ENCODE measurements around the gene GUCY2D.
"Not testable (repeated sequence)": the region's sequence is repeated elsewhere in the genome, so short reads cannot be mapped to it uniquely, and the experiment has no call there.

Gene GUCY2D

GRCh38 chr17:8001976-8002720 is at the start of gene GUCY2D:
GUCY2D (plus strand) TSS chr17:8002615; CDS start chr17:8003048, 433 bp downstream.
- peak within 1 kb of the TSS; percentile 73 for H3K4me3 Mint-ChIP-seq
- H3K36me3 Mint-ChIP-seq, result no peaks in the 10 kb centered on the region
- no peak within 1 kb of the TSS for H3K27ac Mint-ChIP-seq
- peaks cover 14% of the 10 kb centered on the region for H3K27me3 Mint-ChIP-seq
- no peaks in the 10 kb centered on the region for H3K9me3 Mint-ChIP-seq (ENCODE audit: low read depth)
- H3K4me1 Mint-ChIP-seq (ENCODE audit: low read depth), result peaks cover 6% of the 10 kb centered on the region

- H3K27me3 Mint-ChIP-seq; H3K27ac Mint-ChIP-seq; H3K4me3 Mint-ChIP-seq; H3K9me3 Mint-ChIP-seq (ENCODE audit: low read depth): not testable (repeated sequence)
- H3K4me1 Mint-ChIP-seq (ENCODE audit: low read depth), result peaks cover 13% of the 10 kb centered on the region
- peaks cover 10% of the 10 kb centered on the region for H3K36me3 Mint-ChIP-seq
These were observed 49.1 kb upstream of the GUCY2D start for GRCh38 chr17:7953266-7953665.

- H3K27ac Mint-ChIP-seq, result no peak overlapping the region
- no peak overlapping the region for H3K4me3 Mint-ChIP-seq
- H3K9me3 Mint-ChIP-seq (ENCODE audit: low read depth), result no peaks in the 10 kb centered on the region
- H3K36me3 Mint-ChIP-seq, result peaks cover 2% of the 10 kb centered on the region
- H3K27me3 Mint-ChIP-seq, result peaks cover under 1% of the 10 kb centered on the region
- H3K4me1 Mint-ChIP-seq (ENCODE audit: low read depth), result peaks cover 9% of the 10 kb centered on the region
These were observed 46.8 kb upstream of the GUCY2D start for GRCh38 chr17:7955414-7956227.

- peaks cover 6% of the 10 kb centered on the region for H3K4me1 Mint-ChIP-seq (ENCODE audit: low read depth)
- no peak overlapping the region for H3K4me3 Mint-ChIP-seq
- H3K27me3 Mint-ChIP-seq, result peaks cover 3% of the 10 kb centered on the region
- no peaks in the 10 kb centered on the region for H3K9me3 Mint-ChIP-seq (ENCODE audit: low read depth)
- peaks cover under 1% of the 10 kb centered on the region for H3K36me3 Mint-ChIP-seq
- no peak overlapping the region for H3K27ac Mint-ChIP-seq
These were observed 46.0 kb upstream of the GUCY2D start for GRCh38 chr17:7956228-7956965.

- H3K27me3 Mint-ChIP-seq, result peaks cover 3% of the 10 kb centered on the region
- no peak overlapping the region for H3K27ac Mint-ChIP-seq
- H3K4me1 Mint-ChIP-seq (ENCODE audit: low read depth), result no peaks in the 10 kb centered on the region
- no peaks in the 10 kb centered on the region for H3K9me3 Mint-ChIP-seq (ENCODE audit: low read depth)
- H3K4me3 Mint-ChIP-seq, result no peak overlapping the region
- H3K36me3 Mint-ChIP-seq, result no peaks in the 10 kb centered on the region
These were observed 42.7 kb upstream of the GUCY2D start for GRCh38 chr17:7959503-7960253.

- peaks cover 3% of the 10 kb centered on the region for H3K27me3 Mint-ChIP-seq
- H3K9me3 Mint-ChIP-seq (ENCODE audit: low read depth), result no peaks in the 10 kb centered on the region
- H3K4me3 Mint-ChIP-seq, result no peak overlapping the region
- no peak overlapping the region for H3K27ac Mint-ChIP-seq
- H3K4me1 Mint-ChIP-seq (ENCODE audit: low read depth), result no peaks in the 10 kb centered on the region
- H3K36me3 Mint-ChIP-seq, result no peaks in the 10 kb centered on the region
These were observed 41.0 kb upstream of the GUCY2D start for GRCh38 chr17:7961421-7961820.

GRCh38 chr17:7967751-7968150 is 34.7 kb upstream of the GUCY2D start:
- H3K27me3 Mint-ChIP-seq, result no peaks in the 10 kb centered on the region
- H3K9me3 Mint-ChIP-seq (ENCODE audit: low read depth), result no peaks in the 10 kb centered on the region
- H3K4me3 Mint-ChIP-seq, result no peak overlapping the region
- no peaks in the 10 kb centered on the region for H3K36me3 Mint-ChIP-seq
- H3K27ac Mint-ChIP-seq, result no peak overlapping the region
- H3K4me1 Mint-ChIP-seq (ENCODE audit: low read depth), result no peaks in the 10 kb centered on the region

GRCh38 chr17:7969433-7969832 is 33.0 kb upstream of the GUCY2D start:
- H3K36me3 Mint-ChIP-seq, result peaks cover 3% of the 10 kb centered on the region
- H3K4me1 Mint-ChIP-seq (ENCODE audit: low read depth), result no peaks in the 10 kb centered on the region
- no peak overlapping the region for H3K27ac Mint-ChIP-seq
- no peaks in the 10 kb centered on the region for H3K27me3 Mint-ChIP-seq
- no peak overlapping the region for H3K4me3 Mint-ChIP-seq
- H3K9me3 Mint-ChIP-seq (ENCODE audit: low read depth), result peaks cover 2% of the 10 kb centered on the region

- Mint-ChIP-seq H3K36me3 (peaks cover 13% of the 10 kb centered on the region), H3K27ac (no peak overlapping the region), H3K4me3 (no peak overlapping the region)
These were observed 30.8 kb upstream of the GUCY2D start for GRCh38 chr17:7971651-7972050.

GRCh38 chr17:7972131-7972785 is 30.2 kb upstream of the GUCY2D start:
- H3K4me1 Mint-ChIP-seq (ENCODE audit: low read depth), result no peaks in the 10 kb centered on the region
- H3K4me3 Mint-ChIP-seq, result no peak overlapping the region
- no peaks in the 10 kb centered on the region for H3K27me3 Mint-ChIP-seq
- H3K36me3 Mint-ChIP-seq, result peaks cover 13% of the 10 kb centered on the region
- no peak overlapping the region for H3K27ac Mint-ChIP-seq
- peaks cover 13% of the 10 kb centered on the region for H3K9me3 Mint-ChIP-seq (ENCODE audit: low read depth)

More at GRCh38 chr17:7971651-7972050, 30.8 kb upstream of the GUCY2D start:
- no peaks in the 10 kb centered on the region for H3K27me3 Mint-ChIP-seq
- no peaks in the 10 kb centered on the region for H3K4me1 Mint-ChIP-seq (ENCODE audit: low read depth)
- peaks cover 13% of the 10 kb centered on the region for H3K9me3 Mint-ChIP-seq (ENCODE audit: low read depth)

- Mint-ChIP-seq H3K9me3 (ENCODE audit: low read depth) (peaks cover 13% of the 10 kb centered on the region), H3K27me3 (no peaks in the 10 kb centered on the region), H3K4me3 (no peak overlapping the region), H3K36me3 (peaks cover 13% of the 10 kb centered on the region), H3K27ac (no peak overlapping the region), H3K4me1 (ENCODE audit: low read depth) (no peaks in the 10 kb centered on the region)
These were observed 27.7 kb upstream of the GUCY2D start for GRCh38 chr17:7974638-7975131.

- peaks cover 13% of the 10 kb centered on the region for H3K36me3 Mint-ChIP-seq
- H3K4me3 Mint-ChIP-seq, result no peak overlapping the region
- H3K9me3 Mint-ChIP-seq (ENCODE audit: low read depth), result peaks cover 13% of the 10 kb centered on the region
- H3K27ac Mint-ChIP-seq, result no peak overlapping the region
- H3K27me3 Mint-ChIP-seq, result no peaks in the 10 kb centered on the region
- no peaks in the 10 kb centered on the region for H3K4me1 Mint-ChIP-seq (ENCODE audit: low read depth)
These were observed 25.4 kb upstream of the GUCY2D start for GRCh38 chr17:7977039-7977438.

- no peaks in the 10 kb centered on the region for H3K4me1 Mint-ChIP-seq (ENCODE audit: low read depth)
- peaks cover 2% of the 10 kb centered on the region for H3K27me3 Mint-ChIP-seq
- H3K36me3 Mint-ChIP-seq, result peaks cover 13% of the 10 kb centered on the region
- H3K4me3 Mint-ChIP-seq, result no peak overlapping the region
- no peak overlapping the region for H3K27ac Mint-ChIP-seq
- peaks cover 13% of the 10 kb centered on the region for H3K9me3 Mint-ChIP-seq (ENCODE audit: low read depth)
These were observed 24.6 kb upstream of the GUCY2D start for GRCh38 chr17:7977805-7978204.

- Mint-ChIP-seq H3K9me3 (ENCODE audit: low read depth) (no peaks in the 10 kb centered on the region), H3K4me1 (ENCODE audit: low read depth) (no peaks in the 10 kb centered on the region), H3K4me3 (no peak overlapping the region), H3K27me3 (peaks cover 2% of the 10 kb centered on the region), H3K27ac (no peak overlapping the region), H3K36me3 (no peaks in the 10 kb centered on the region)
These were observed 20.2 kb upstream of the GUCY2D start for GRCh38 chr17:7982173-7982572.

All from activated naive CD8-positive, alpha-beta T cell (primary cell).